Endothelial cell of umbilical vein (primary cell): ENCODE results near the gene LARGE1. TPM values are rescaled to one million over a fixed set of nuclear protein-coding genes. Genes with fewer than 3 reads are reported as not detected.

ENCODE experiments used
- BruUV-seq: library from RNA; stranded (reverse); fragments of 400-500 nt; replicated peaks from 2 replicates; lab custom pipeline; 2021; lab: Mats Ljungman, UMichigan
- CTCF ChIA-PET: fragments of 300-600, 350-600 bp; sonication (Branson Sonifier 250); formaldehyde crosslinking; loops from one replicate; lab custom pipeline; 2021; ENCODE audit warnings: antibody characterized with exemption, inconsistent platforms; lab: Charles Lee
- POLR2A ChIA-PET: fragments of 300-600, 350-600 bp; sonication (Branson Sonifier 250); formaldehyde crosslinking; loops from one replicate; lab custom pipeline; 2021; ENCODE audit warnings: antibody characterized with exemption, inconsistent platforms; lab: Charles Lee
- DNase-seq: peaks from one replicate; pipeline ENCODE4 v3.0.0-alpha.2; 2011; ENCODE audit warnings: low read depth, low spot score
- FAIRE-seq: peaks from 2 replicates; lab custom pipeline; 2011; peaks lifted over from hg19 to GRCh38; lab: Jason Lieb, UNC
- H2AFZ ChIP-seq: 2 replicates; pipeline ENCODE4 v1.6.0; 2012; ENCODE audit warnings: low read depth, low read length, control low read depth, inconsistent platforms
- H3K27ac ChIP-seq: 2 replicates; pipeline ENCODE4 v1.5.1; 2011; ENCODE audit warnings: low read depth, mild to moderate bottlenecking, control low read depth, low read length, moderate library complexity; ENCODE audit not compliant: insufficient read depth
- H3K27me3 ChIP-seq, 2 experiments: 2 replicates each; pipeline versions ENCODE4 v1.6.0 to v1.6.1; 2011; ENCODE audit warnings: low read length in 2 of 2, mixed read lengths in 1 of 2; ENCODE audit not compliant: control insufficient read depth in 2 of 2, insufficient read depth in 2 of 2
- H3K36me3 ChIP-seq, 2 experiments: 2 replicates in 1 of 2; 3 replicates in 1 of 2; pipeline ENCODE4 v1.5.1; 2011; ENCODE audit warnings: low read length in 2 of 2, mild to moderate bottlenecking in 1 of 2, moderate library complexity in 1 of 2; ENCODE audit not compliant: control insufficient read depth in 2 of 2, insufficient read depth in 2 of 2; ENCODE audit errors: extremely low read depth in 1 of 2
- H3K4me1 ChIP-seq: 3 replicates; pipeline ENCODE4 v1.5.1; 2011; ENCODE audit warnings: mild to moderate bottlenecking, low read length; ENCODE audit not compliant: control insufficient read depth, insufficient read depth; ENCODE audit errors: extremely low read depth
- H3K4me2 ChIP-seq: 2 replicates; pipeline ENCODE4 v1.6.1; 2011; ENCODE audit warnings: low read length, control low read depth, mixed read lengths; ENCODE audit not compliant: insufficient read depth
- H3K4me3 ChIP-seq, 3 experiments: fragments of 200-600 bp in 1 of 3; sonication (generic), shearing (Covaris generic) in 1 of 3; replicated peaks in 1 of 3; 2 replicates each; pipeline ENCODE4 v1.5.1; 2011 to 2016; ENCODE audit warnings: control low read depth in 3 of 3, low read length in 3 of 3, mild to moderate bottlenecking in 2 of 3, inconsistent platforms in 1 of 3, low read depth in 1 of 3, moderate library complexity in 1 of 3; ENCODE audit not compliant: insufficient read depth in 1 of 3
- H3K79me2 ChIP-seq: 2 replicates; pipeline ENCODE4 v1.6.0; 2012; ENCODE audit warnings: low read length, inconsistent platforms; ENCODE audit not compliant: control insufficient read depth, insufficient read depth
- H3K9ac ChIP-seq: replicated peaks from 2 replicates; pipeline ENCODE3; 2011; ENCODE audit warnings: low read length, control low read depth; ENCODE audit not compliant: insufficient read depth; ENCODE audit errors: extremely low read depth
- H3K9me1 ChIP-seq: replicated peaks from 3 replicates; pipeline ENCODE4 v1.6.0; 2011; ENCODE audit warnings: mild to moderate bottlenecking, low read length; ENCODE audit not compliant: control insufficient read depth, insufficient read depth; ENCODE audit errors: extremely low read depth
- H3K9me3 ChIP-seq: replicated peaks from 2 replicates; pipeline ENCODE4 v1.5.1; 2012; ENCODE audit warnings: low read length, inconsistent platforms; ENCODE audit not compliant: control insufficient read depth, insufficient read depth
- H4K20me1 ChIP-seq: replicated peaks from 2 replicates; pipeline ENCODE3; 2011; ENCODE audit warnings: mild to moderate bottlenecking, low read length; ENCODE audit not compliant: control insufficient read depth, insufficient read depth; ENCODE audit errors: extremely low read depth
- CTCF ChIP-seq, 2 donors: IDR thresholded peaks; 1 replicate in 1 of 2; 2 replicates in 1 of 2; pipeline ENCODE4 v1.5.1; 2011; ENCODE audit warnings: low read length in 2 of 2, mild to moderate bottlenecking in 2 of 2, moderate library complexity in 2 of 2, control low read depth in 1 of 2, inconsistent platforms in 1 of 2, low read depth in 1 of 2; ENCODE audit not compliant: insufficient read depth in 1 of 2; ENCODE audit errors: extremely low read depth in 1 of 2
- EZH2 ChIP-seq: IDR thresholded peaks from 2 replicates; pipeline ENCODE4 v1.6.1; 2012; ENCODE audit warnings: borderline replicate concordance, low read depth, mild to moderate bottlenecking, moderate library complexity, low read length, inconsistent platforms; ENCODE audit not compliant: severe bottlenecking
- FOS ChIP-seq: IDR thresholded peaks from 2 replicates; pipeline ENCODE4 v1.6.1; 2011; ENCODE audit warnings: mild to moderate bottlenecking, low read length, moderate library complexity, borderline replicate concordance; ENCODE audit not compliant: insufficient read depth
- GATA2 ChIP-seq: IDR thresholded peaks from 2 replicates; pipeline ENCODE4 v1.7.0; 2011; ENCODE audit warnings: low read depth, mild to moderate bottlenecking, moderate library complexity, mixed read lengths, low read length; ENCODE audit not compliant: insufficient read length, insufficient read depth
- JUN ChIP-seq: IDR thresholded peaks from 2 replicates; pipeline ENCODE4 v1.6.1; 2011; ENCODE audit warnings: borderline replicate concordance, low read depth; ENCODE audit not compliant: insufficient read length, insufficient read depth
- MYC ChIP-seq: IDR thresholded peaks from one replicate; pipeline ENCODE4 v1.6.1; 2011; ENCODE audit warnings: mild to moderate bottlenecking, low read depth, low read length
- POLR2A ChIP-seq: IDR thresholded peaks from 2 replicates; pipeline ENCODE4 v1.6.1; 2012; ENCODE audit warnings: low read depth, mild to moderate bottlenecking, control low read depth, low read length
- POLR2AphosphoS5 ChIP-seq: IDR thresholded peaks from 2 replicates; pipeline ENCODE4 v1.6.1; 2012; ENCODE audit warnings: low read depth, mild to moderate bottlenecking, control low read depth, low read length, moderate library complexity; ENCODE audit not compliant: insufficient read depth
- dilution Hi-C: fragments of 300-500 bp; cut with MboI; formaldehyde crosslinking; loops from one replicate; pipeline ENCODE4 v1.15.0; 2019; ENCODE audit warnings: low sequenced_read_pairs; ENCODE audit not compliant: extremely low pct_ligation_motif_present
- intact Hi-C: fragments of 100-400 bp; cut with micrococcal nuclease; formaldehyde crosslinking; loops from one replicate; pipeline ENCODE4 v1.10.0; 2022
- polyA plus RNA-seq, 4 experiments: library from polyadenylated mRNA; depleted of rRNA in 3 of 4; stranded (reverse) in 3 of 4; unstranded in 1 of 4; fragments of >200 nt; gene quantifications; 2 replicates each; pipeline versions ENCODE4 v1.2.1 to v1.2.3, GENCODE V29; 2011 to 2012; ENCODE audit warnings: missing spikeins in 1 of 4
- total RNA-seq: library from RNA; stranded (reverse); gene quantifications from 2 replicates; pipeline ENCODE4 v1.2.3, GENCODE V29; 2021
- TF ChIP-seq, protein P1 (sequence below): IDR thresholded peaks from 2 replicates; pipeline ENCODE4 v1.6.1; 2011; ENCODE audit not compliant: insufficient read depth, insufficient read length

The LARGE1 gene
- total and polyA plus RNA-seq, 2 donors (not counting 3 experiments of a cell fraction or from before 2014, with no cell fraction given) = 0.95 to 4.4 TPM

- no peak overlapping the region for H3K27ac ChIP-seq
- H3K9me3 ChIP-seq = peaks cover 3% of the 10 kb centered on the region
- H3K4me2 ChIP-seq = no peak overlapping the region
- no peaks in the 10 kb centered on the region for H3K36me3 ChIP-seq
- H3K4me3 ChIP-seq = no peak overlapping the region
- TF ChIP-seq EZH2 = no peak
- TF ChIP-seq MYC = no peak
- TF ChIP-seq JUN = no peak
- no peak for TF ChIP-seq POLR2A
- no peak for TF ChIP-seq CTCF (IDR thresholded peaks at IDR 0.05; ENCODE audit: extremely low read depth in 1 of 2, insufficient read depth in 1 of 2, low read depth in 1 of 2, low read length in 2 of 2)
- TF ChIP-seq FOS = no peak
- no peaks in the 10 kb centered on the region for H3K79me2 ChIP-seq
- H4K20me1 ChIP-seq = no peaks in the 10 kb centered on the region
- H3K9ac ChIP-seq = no peak overlapping the region
- CTCF ChIA-PET = no interaction called here
- no peaks in the 10 kb centered on the region for H3K9me1 ChIP-seq
- dilution Hi-C loops (no loop called here), intact Hi-C loops (no loop called here)
- H3K27me3 ChIP-seq = no peaks in the 10 kb centered on the region
- no TSS peak for BruUV-seq
- no peak overlapping the region for H2AFZ ChIP-seq
- H3K4me1 ChIP-seq = no peaks in the 10 kb centered on the region
- DNase-seq = no peak
- POLR2A ChIA-PET = interaction anchor here (0.5 kb wide), 1 partner anchor 12 kb away, joined by 10 read pairs; no protein-coding TSS in a partner anchor
- no peak for FAIRE-seq
Observed at GRCh38 chr22:33865996-33866395, 54.3 kb downstream of the LARGE1 start.

- ChIA-PET CTCF (no interaction called here), POLR2A (no interaction called here)
- dilution Hi-C loops (no loop called here), intact Hi-C loops (no loop called here)
- Histone ChIP-seq H2AFZ (no peak overlapping the region), H3K27ac (no peak overlapping the region), H3K36me3 (no peaks in the 10 kb centered on the region), H3K79me2 (no peaks in the 10 kb centered on the region), H3K27me3 (no peaks in the 10 kb centered on the region), H3K9me1 (no peaks in the 10 kb centered on the region), H3K9me3 (peaks cover 3% of the 10 kb centered on the region), H3K4me3 (no peak overlapping the region), H3K4me2 (no peak overlapping the region), H4K20me1 (no peaks in the 10 kb centered on the region), H3K4me1 (no peaks in the 10 kb centered on the region), H3K9ac (no peak overlapping the region)
- BruUV-seq = no TSS peak
- DNase-seq = no peak
- TF ChIP-seq CTCF (IDR thresholded peaks at IDR 0.05; ENCODE audit: extremely low read depth in 1 of 2, insufficient read depth in 1 of 2, low read depth in 1 of 2, low read length in 2 of 2) (no peak), POLR2A (no peak), JUN (no peak), EZH2 (no peak), MYC (no peak), FOS (no peak), GATA2 (no peak), POLR2AphosphoS5 (no peak)
- TF ChIP-seq, protein P1, sequence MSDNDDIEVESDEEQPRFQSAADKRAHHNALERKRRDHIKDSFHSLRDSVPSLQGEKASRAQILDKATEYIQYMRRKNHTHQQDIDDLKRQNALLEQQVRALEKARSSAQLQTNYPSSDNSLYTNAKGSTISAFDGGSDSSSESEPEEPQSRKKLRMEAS = no peak
- no peak for FAIRE-seq
Observed at GRCh38 chr22:33865248-33865647, 55.0 kb downstream of the LARGE1 start.
